GM18517 (cell line): ENCODE results near the gene CDYL.

Source experiments
- ATAC-seq: cut with Tn5 transposase; IDR thresholded peaks from one replicate; pipeline ENCODE4 v1.9.1; 2021; ENCODE audit warnings: mild to moderate bottlenecking, moderate library complexity; ENCODE audit not compliant: unreplicated experiment

The CDYL gene

DNA sequence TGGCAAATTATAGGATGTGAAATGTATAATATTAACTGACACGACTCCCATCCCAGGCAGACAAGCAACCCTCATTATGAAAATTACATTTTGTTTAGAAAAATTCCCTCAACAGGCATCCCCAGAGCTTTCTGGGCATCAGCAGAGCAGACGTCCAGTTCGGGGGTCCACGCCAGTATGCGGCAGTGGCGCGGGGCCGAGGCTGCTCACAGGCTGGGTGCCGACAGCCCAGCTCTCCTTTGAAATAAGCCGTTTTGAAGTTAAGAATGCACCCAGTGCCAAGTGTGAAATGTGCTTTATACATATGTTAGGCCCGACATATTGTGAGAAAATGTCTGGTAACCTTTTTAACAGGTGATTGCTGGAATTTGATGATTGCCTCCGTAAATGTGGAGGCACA is 177.2 kb downstream of the CDYL start:
- no peak for ATAC-seq

GRCh38 chr6:4956625-4957024 is 180.4 kb downstream of the CDYL start:
- no peak for ATAC-seq

DNA sequence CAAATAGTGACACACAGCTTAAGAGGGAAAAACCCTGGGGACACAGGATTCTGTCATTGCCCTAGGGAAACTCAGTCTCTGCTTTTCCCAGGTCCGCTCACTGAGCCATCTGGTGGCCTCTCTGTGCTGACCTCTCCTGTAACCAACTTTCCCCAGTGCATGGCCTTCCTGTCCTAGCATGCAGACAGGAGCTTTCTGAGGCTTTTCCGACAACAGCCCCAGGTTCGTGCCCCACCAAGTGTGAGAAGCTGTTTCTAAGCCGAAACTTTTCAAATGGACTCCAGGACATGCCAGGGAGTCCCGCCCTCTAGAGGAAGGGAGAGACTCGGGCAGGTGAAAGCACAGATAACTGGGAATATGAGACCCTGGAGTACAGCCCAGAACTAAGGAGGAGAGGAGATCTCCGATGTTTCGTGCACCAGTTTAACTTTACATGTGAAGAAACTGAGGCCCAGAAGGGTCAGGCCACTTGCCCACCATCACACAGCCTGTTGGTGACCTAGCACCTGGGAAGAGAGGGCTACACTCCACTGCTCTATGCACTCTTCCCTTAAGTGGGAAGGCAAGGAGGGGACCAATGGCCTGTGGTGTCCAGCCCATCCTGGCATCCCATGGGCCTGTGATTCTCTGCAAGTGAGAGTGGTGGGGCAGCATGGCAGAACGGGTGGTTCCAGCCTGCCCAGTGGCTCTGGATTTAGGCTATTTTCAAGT is 181.5 kb downstream of the CDYL start:
- no peak for ATAC-seq

- ATAC-seq = no peak
These were observed 182.4 kb downstream of the CDYL start for GRCh38 chr6:4958624-4959023.

- ATAC-seq = no peak
These were observed 185.3 kb downstream of the CDYL start for GRCh38 chr6:4961322-4962168.

- ATAC-seq = no peak
These were observed 186.7 kb downstream of the CDYL start for GRCh38 chr6:4962905-4963304.

DNA sequence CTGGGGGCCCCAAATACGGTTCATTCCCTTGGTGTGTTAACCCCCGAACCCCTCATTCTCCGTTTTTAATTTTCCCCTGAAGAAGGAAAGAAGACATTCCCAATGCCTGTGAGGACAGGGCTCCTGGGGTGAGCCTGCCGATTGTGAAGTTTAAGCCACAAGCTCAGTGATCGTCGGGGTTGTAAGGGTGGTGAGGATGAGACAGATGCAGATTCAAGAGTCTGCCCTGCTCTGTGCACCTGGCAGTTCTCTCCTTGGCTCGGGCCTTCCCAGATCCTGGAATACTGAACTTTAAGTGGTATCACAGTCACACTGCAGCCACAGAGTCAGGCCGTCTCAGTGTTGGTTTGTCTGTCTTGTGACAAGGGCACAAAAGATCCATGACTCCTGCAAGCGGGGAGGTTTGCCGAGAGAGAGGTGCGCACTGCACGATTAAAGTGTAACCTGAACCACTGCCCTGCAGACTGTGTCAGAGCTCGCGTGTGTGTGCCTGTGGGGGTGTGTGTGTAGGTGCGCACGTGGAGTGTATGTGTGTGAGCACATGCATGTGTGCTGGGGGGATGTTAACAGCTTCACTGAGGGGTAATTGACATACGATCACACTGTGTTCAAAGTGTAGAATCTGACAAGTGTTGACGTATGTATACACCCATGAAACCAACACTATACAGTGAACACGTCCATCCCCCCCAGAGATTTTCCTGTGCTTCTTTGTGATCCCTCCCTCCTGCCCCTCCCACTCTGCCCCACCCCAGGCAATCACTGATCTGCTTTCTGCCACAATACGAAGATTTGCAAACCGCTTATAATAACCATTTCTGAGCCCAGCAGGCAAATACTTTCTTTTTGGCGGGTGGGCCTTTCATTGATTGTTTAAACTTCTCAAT is 188.7 kb downstream of the CDYL start:
- ATAC-seq = no peak

- ATAC-seq = no peak
These were observed 189.6 kb downstream of the CDYL start for GRCh38 chr6:4965562-4966389.

DNA sequence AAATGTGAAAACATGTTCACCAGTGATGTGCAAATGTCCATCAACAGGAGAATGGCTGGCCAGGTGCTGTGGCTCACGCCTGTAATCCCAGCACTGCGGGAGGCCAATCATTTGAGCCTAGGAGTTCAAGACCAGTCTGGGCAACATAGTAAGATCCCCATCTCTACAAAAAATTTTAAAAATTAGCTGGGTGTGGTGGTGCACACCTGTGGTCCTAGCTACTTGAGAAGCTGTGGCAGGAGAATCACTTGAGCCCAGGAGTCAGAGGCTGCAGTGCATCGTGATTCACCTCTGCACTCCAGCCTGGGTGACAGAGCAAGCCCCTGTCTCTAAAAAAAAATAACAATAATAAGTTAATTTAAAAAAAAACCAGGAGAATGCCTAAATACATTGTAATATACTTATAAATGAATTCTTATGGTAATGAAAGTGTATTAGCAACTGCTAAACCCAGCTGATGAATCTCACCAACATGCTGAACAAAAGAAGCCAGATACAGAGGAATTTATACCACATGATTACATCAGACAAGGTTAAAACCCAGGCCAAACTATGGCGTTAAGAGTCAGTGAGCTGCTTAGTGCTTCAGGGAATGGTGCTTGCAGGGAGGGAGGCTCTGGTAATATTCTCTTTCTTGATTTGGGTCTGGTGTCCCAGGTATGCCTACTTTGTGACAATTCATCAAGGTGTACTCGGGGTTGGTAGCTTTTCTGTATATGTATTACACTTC is 191.3 kb downstream of the CDYL start:
- ATAC-seq = no peak

GRCh38 chr6:4969609-4970285 is 193.5 kb downstream of the CDYL start:
- no peak for ATAC-seq

- ATAC-seq = no peak
These were observed 194.7 kb downstream of the CDYL start for GRCh38 chr6:4970739-4971395.

- no peak for ATAC-seq
These were observed 195.6 kb downstream of the CDYL start for GRCh38 chr6:4971851-4972250.

- ATAC-seq = no peak
These were observed 196.2 kb downstream of the CDYL start for GRCh38 chr6:4972438-4972837.

- ATAC-seq = no peak
These were observed 197.2 kb downstream of the CDYL start for GRCh38 chr6:4973415-4973814.

DNA sequence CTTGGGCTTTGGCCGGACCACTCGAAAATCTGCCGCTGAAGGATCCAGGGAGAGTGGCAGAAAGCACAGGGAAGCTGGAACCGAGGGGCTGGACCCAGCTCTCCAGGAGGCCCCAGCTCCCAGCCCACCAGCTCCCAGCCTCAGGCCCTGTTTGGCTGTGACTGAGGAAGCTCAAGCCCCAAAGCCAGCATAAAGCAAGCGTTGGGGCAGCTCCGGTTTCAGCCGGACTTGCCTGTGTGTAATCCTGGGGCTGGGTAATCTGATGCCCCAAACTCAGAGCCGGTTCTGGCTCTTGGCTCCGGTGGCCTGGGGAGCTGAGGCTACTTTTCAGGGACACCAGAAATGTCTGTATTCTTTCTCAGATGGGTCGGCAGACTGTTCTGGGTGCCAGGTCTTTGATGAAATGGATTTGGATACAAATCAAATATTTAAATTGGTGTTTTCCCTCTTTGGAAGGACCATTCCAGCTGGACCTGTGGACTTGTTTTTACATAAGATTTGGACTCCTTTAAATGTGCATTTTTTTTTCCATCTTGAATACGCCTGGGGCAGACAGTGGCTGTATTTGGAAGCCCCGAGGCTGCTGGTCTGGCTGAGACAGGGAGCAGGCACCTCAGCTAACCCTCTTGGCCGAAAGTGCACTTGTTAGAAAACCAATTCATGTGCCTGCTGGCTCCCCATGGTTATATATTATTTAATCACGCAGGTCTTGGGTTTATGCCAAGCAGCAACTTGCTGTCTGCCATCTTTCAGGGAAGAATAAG is 198.0 kb downstream of the CDYL start:
- no peak for ATAC-seq

- no peak for ATAC-seq
These were observed 198.8 kb downstream of the CDYL start for GRCh38 chr6:4974962-4975361.

DNA sequence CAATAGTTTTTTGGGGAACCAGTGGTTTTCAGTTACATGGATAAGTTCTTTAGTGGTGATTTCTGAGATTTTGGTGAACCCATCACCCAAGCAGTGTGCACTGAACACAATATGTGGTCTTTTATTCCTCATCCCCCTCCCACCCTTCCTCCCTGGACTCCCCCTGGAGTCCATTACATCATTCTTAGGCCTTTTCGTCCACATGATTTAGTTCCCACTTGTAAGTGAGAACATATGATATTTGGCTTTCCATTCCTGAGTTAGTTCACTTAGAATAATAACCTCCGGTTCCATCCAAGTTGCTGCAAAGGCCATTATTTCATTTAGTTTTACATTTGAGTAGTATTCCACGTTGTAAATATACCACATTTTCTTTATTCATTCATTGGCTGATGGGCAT is 199.3 kb downstream of the CDYL start:
- no peak for ATAC-seq

GRCh38 chr6:4977468-4977867 is 201.3 kb downstream of the CDYL start:
- no peak for ATAC-seq
